HG03135 (cell line): ENCODE results near the gene ERAS.

Source experiments
- ATAC-seq: cut with Tn5 transposase; IDR thresholded peaks from one replicate; pipeline ENCODE4 v1.9.1; 2021; ENCODE audit warnings: mild to moderate bottlenecking, moderate library complexity; ENCODE audit not compliant: unreplicated experiment

The ERAS gene

GRCh38 chrX:48826135-48826875 lies at the start of gene ERAS:
Gene ERAS, plus strand, starts transcription at chrX:48826513. Its CDS starts 2,611 bp downstream, at chrX:48829124.
- ATAC-seq = no peak

GRCh38 chrX:48776818-48777439 lies 49.4 kb upstream of the ERAS start:
- ATAC-seq = no peak

- ATAC-seq = no peak
Observed at GRCh38 chrX:48779399-48779798, 46.9 kb upstream of the ERAS start.

DNA sequence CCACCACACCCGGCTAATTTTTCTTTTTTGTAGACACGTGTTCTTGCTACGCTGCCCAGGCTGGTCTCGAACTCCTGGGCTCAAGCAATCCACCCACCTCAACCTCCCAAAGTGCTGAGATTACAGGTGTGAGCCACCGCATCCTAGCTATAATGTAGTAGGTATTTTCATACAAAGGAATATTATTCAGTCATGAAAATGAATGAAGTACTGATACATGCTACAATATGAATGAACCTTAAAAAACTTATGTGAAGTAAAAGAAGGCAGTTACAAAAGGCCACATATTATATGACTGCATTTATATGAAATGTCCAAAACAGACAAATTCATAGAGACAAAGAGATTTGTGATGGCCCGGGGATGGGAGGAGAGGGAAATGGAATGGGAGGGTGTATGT lies 44.6 kb upstream of the ERAS start:
- no peak for ATAC-seq

DNA sequence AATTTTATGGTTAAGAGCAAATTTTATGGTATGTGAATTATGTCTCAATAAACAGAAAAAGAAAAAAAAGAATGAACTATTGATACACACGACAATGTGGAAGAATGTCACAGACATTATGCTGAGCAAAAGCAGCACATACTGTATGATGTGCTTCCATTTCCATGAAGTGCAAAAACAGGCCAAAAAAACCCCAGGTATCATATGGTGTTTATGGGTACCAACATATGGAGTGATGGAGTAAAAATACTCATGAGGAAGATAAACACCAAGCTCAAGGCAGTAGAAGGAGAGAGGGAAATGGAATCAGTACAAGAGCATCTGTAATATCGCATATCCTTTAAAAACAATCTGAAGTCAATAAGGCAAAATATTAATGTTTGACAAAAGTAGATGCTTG lies 44.1 kb upstream of the ERAS start:
- ATAC-seq = no peak

DNA sequence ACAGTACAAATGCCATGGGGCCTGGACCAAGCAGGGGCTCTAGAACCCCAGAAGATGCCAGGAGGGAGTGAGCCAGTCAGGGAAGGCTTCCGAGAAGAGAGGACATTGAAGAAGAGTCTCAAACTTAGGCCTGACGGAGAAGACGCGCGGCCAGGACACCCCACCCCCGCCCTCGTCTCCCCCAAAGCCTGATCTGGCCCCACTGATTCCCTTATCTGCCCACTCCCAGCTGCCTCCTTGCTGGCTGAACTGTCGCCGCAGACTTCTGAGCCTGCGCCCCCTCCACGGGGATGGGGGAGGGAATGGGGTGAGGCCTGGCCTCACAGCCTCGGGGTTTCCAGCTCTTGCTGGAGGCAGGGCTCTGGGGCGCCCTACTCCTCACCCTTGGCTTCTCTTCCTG lies 43.5 kb upstream of the ERAS start:
- ATAC-seq = no peak

GRCh38 chrX:48784726-48785125 lies 41.6 kb upstream of the ERAS start:
- no peak for ATAC-seq

- no peak for ATAC-seq
Observed at GRCh38 chrX:48785186-48785539, 41.1 kb upstream of the ERAS start.

GRCh38 chrX:48785540-48786214 lies 40.6 kb upstream of the ERAS start:
- ATAC-seq = no peak

GRCh38 chrX:48786341-48786800 lies 39.9 kb upstream of the ERAS start, which contains the start of gene GATA1:
Gene GATA1, plus strand, starts transcription at chrX:48786590. Its CDS starts 4,520 bp downstream, at chrX:48791110.
- no peak for ATAC-seq

- ATAC-seq = no peak
Observed at GRCh38 chrX:48786825-48787504, 39.3 kb upstream of the ERAS start.

DNA sequence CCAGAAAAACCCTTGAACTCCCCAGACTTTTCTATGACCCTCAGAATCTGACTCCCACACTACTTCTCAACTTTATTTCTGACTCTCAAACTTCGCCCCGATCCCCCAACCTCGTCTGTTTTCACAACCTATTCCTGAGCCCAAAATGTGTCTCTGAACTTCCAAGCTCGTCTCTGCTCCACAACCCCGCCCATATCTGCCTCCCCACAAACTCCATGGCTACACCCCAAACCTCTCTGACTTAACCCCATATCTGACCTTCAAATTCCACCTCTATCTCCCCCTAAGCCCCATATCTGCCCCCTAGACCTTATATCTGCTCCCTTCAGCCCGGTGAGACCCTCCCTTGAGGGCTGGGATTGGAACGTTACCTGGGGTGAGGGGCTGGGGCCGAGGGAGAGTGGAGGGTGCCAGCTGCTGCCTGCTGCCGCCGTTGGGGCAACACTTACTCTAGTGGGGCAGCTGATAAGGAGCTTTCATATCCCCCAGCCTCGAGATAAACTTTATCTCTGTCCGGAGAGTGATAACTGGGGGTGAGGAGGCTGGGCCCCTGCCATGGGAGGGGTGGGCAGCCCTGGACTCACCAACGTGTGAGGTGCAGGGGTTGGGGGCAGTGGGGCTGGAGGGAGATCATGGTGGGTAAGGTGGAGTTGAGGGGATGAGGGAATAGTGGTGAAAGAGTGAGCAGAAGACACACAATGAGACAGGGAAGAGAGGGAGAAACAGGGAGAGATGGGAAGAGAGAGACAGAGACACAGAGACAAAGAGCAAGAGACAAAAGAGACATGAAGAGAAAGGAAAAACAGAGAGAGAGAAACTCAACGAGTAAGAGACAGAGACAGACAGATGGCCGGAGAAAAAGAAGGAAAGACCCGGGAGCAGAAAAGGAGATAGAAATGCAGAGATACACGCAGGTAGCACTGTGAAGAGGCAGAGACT lies 38.5 kb upstream of the ERAS start:
- no peak for ATAC-seq

GRCh38 chrX:48789366-48790220 lies 36.7 kb upstream of the ERAS start:
- ATAC-seq = no peak

GRCh38 chrX:48790477-48790876 lies 35.8 kb upstream of the ERAS start:
- no peak for ATAC-seq

GRCh38 chrX:48791063-48791820 lies 35.1 kb upstream of the ERAS start:
- no peak for ATAC-seq

GRCh38 chrX:48792219-48792618 lies 34.1 kb upstream of the ERAS start:
- ATAC-seq = no peak

- no peak for ATAC-seq
Observed at GRCh38 chrX:48793935-48794334, 32.4 kb upstream of the ERAS start.

DNA sequence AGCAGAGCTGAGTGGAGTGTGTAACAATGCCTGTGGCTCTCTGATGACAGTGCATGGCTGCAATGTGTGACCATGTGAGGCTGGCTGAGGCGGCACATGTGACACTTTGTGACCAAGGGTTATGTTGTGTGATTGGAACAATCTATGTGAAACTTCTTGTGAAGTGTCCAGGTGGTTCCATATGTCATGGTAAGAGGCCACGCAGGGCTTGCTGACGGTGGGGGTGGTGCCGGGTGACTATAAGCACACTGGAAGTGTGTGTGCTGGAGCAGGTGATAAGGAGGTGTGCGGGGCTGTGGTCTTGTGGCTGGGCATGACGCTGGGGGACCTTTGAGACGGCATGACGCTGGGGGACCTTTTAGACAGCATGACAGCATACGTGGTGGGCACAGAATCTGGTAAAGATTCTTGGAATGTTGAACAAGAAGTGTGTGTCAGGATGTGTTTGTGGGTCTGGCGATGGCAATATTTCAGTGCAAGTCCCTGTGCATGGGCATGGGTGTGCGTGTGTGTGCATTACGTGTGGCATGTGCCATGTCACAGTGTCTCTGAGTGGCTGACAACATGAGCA lies 31.9 kb upstream of the ERAS start:
- ATAC-seq = no peak
